Measurements from ENCODE around the gene BMP7. TPM values are rescaled to one million over a fixed set of nuclear protein-coding genes. Genes with fewer than 3 reads are reported as not detected.

Gene BMP7
- total and polyA plus RNA-seq, 9 of the 15 experiments (the other 6 are each of a cell fraction or from before 2014, with no cell fraction given): 0.18 TPM; not detected in 8

- Histone ChIP-seq H4K20me1 (replicated peaks; ENCODE audit: control insufficient read depth, insufficient read depth, low read length) (no peaks in the 10 kb centered on the region; the same call in 1 of the 2 replicates), H3K9me1 (ENCODE audit: control insufficient read depth, insufficient read depth, low read length) (no peaks in the 10 kb centered on the region), H3K4me3 (no peak overlapping the region), H3K9me3 (replicated peaks; ENCODE audit: control insufficient read depth, insufficient read depth, low read depth, low read length) (no peaks in the 10 kb centered on the region), H2AFZ (ENCODE audit: low read depth, low read length) (no peak overlapping the region), H3K36me3 (ENCODE audit: control insufficient read depth, insufficient read depth, low read length) (no peaks in the 10 kb centered on the region), H3K27me3 (ENCODE audit: control insufficient read depth in 2 of 2, insufficient read depth in 2 of 2, low read length in 2 of 2) (peaks cover 37 to 66% of the 10 kb centered on the region in 2 experiments), H3K9ac (ENCODE audit: insufficient read depth in 1 of 2, low read depth in 2 of 2, low read length in 2 of 2) (no peak overlapping the region), H3K27ac (ENCODE audit: extremely low read depth, low read depth, low read length) (no peak overlapping the region), H3K4me1 (replicated peaks in 1 of 2; ENCODE audit: control insufficient read depth in 2 of 2, insufficient read depth in 2 of 2, low read length in 2 of 2) (no peaks in the 10 kb centered on the region), H3K4me2 (ENCODE audit: insufficient read depth, low read length) (no peak overlapping the region), H3K79me2 (ENCODE audit: control insufficient read depth, insufficient read depth, low read length) (no peaks in the 10 kb centered on the region)
- FAIRE-seq: no peak
- intact Hi-C loops (cut with micrococcal nuclease) (no loop called here), in situ Hi-C loops (cut with MboI) (no loop called here)
- DNase-seq (ENCODE audit: extremely low read depth in 1 of 4, low spot score in 3 of 4): no peak
- POLR2A ChIA-PET: interaction anchor here (0.6 kb wide), 1 partner anchor 12 kb away, joined by 3 read pairs; no protein-coding TSS in a partner anchor
- under 1% methylated on average over 8 of the region's 8 CpGs for WGBS (ENCODE audit: insufficient coverage, low coverage, missing lambda C conversion rate)
- TF ChIP-seq ZFP36 (IDR thresholded peaks at IDR 0.05; ENCODE audit: low read depth, low read length, partially characterized antibody) (peak; percentile 47), FOXP1 (CRISPR knock-in tag; IDR thresholded peaks at IDR 0.05) (no peak), PHTF2 (CRISPR knock-in tag; IDR thresholded peaks at IDR 0.05) (no peak)
- no peak for ATAC-seq
- CTCF ChIA-PET (ENCODE audit: low intra/inter-chr PET ratio): no interaction called here
- BruUV-seq (replicated peaks): no TSS peak
These were observed 48.9 kb upstream of the BMP7 start for GRCh38 chr20:57315083-57315975.

GRCh38 chr20:57313951-57314350 is 47.5 kb upstream of the BMP7 start:
- Histone ChIP-seq H3K4me2 (ENCODE audit: insufficient read depth, low read length) (no peak overlapping the region), H3K79me2 (ENCODE audit: control insufficient read depth, insufficient read depth, low read length) (no peaks in the 10 kb centered on the region), H3K9me3 (replicated peaks; ENCODE audit: control insufficient read depth, insufficient read depth, low read depth, low read length) (no peaks in the 10 kb centered on the region), H2AFZ (ENCODE audit: low read depth, low read length) (no peak overlapping the region), H3K4me3 (no peak overlapping the region), H3K9me1 (ENCODE audit: control insufficient read depth, insufficient read depth, low read length) (no peaks in the 10 kb centered on the region), H3K27me3 (ENCODE audit: control insufficient read depth in 2 of 2, insufficient read depth in 2 of 2, low read length in 2 of 2) (peaks cover 33 to 60% of the 10 kb centered on the region in 2 experiments), H3K4me1 (replicated peaks in 1 of 2; ENCODE audit: control insufficient read depth in 2 of 2, insufficient read depth in 2 of 2, low read length in 2 of 2) (no peaks in the 10 kb centered on the region), H3K36me3 (ENCODE audit: control insufficient read depth, insufficient read depth, low read length) (no peaks in the 10 kb centered on the region), H4K20me1 (replicated peaks; ENCODE audit: control insufficient read depth, insufficient read depth, low read length) (no peaks in the 10 kb centered on the region; the same call in 1 of the 2 replicates), H3K9ac (ENCODE audit: insufficient read depth in 1 of 2, low read depth in 2 of 2, low read length in 2 of 2) (no peak overlapping the region), H3K27ac (ENCODE audit: extremely low read depth, low read depth, low read length) (no peak overlapping the region)
- ChIA-PET CTCF (ENCODE audit: low intra/inter-chr PET ratio) (no interaction called here), POLR2A (interaction anchor here (0.7 kb wide), 1 partner anchor 40 kb away, joined by 3 read pairs; no protein-coding TSS in a partner anchor)
- WGBS (ENCODE audit: insufficient coverage, low coverage, missing lambda C conversion rate): 0% methylated on average over 5 of the region's 5 CpGs
- in situ Hi-C loops (cut with MboI) (no loop called here), intact Hi-C loops (cut with micrococcal nuclease) (no loop called here)
- DNase-seq (ENCODE audit: extremely low read depth in 1 of 4, low spot score in 3 of 4) (no peak), FAIRE-seq (no peak), ATAC-seq (no peak)
- BruUV-seq (replicated peaks): no TSS peak
- TF ChIP-seq CEBPB (tag; IDR thresholded peaks at IDR 0.05): no peak
- TF ChIP-seq FOXK1 (CRISPR knock-in tag; IDR thresholded peaks at IDR 0.05; ENCODE audit: borderline replicate concordance): no peak
- TF ChIP-seq RFX7 (CRISPR knock-in tag; IDR thresholded peaks at IDR 0.05): no peak
- TF ChIP-seq POLR2G (IDR thresholded peaks at IDR 0.05; ENCODE audit: low read depth, low read length): no peak
- TF ChIP-seq PML (IDR thresholded peaks at IDR 0.05; ENCODE audit: low read length): no peak
- TF ChIP-seq GABPB1 (CRISPR knock-in tag; IDR thresholded peaks at IDR 0.05): no peak
- TF ChIP-seq ZNF316 (IDR thresholded peaks at IDR 0.05): no peak
- TF ChIP-seq CEBPZ (IDR thresholded peaks at IDR 0.05; ENCODE audit: borderline replicate concordance, low read depth, low read length): no peak

Data from K562 (cell line).